Caco-2 (cell line): ENCODE results near the gene COMMD3. TPM values are rescaled to one million over a fixed set of nuclear protein-coding genes. Genes with fewer than 3 reads are reported as not detected.
"Not testable (repeated sequence)": the region's sequence is repeated elsewhere in the genome, so short reads cannot be mapped to it uniquely, and the experiment has no call there.

ENCODE experiments used
- BruUV-seq: library from RNA; stranded (reverse); fragments of 400-500 nt; replicated peaks from 2 replicates; lab custom pipeline; 2021; lab: Mats Ljungman, UMichigan
- CTCF ChIA-PET: fragments of 300-600 bp; sonication (Branson Sonifier 250); formaldehyde crosslinking; loops from one replicate; lab custom pipeline; 2022; ENCODE audit warnings: antibody characterized with exemption; lab: Charles Lee
- POLR2A ChIA-PET: fragments of 300-600 bp; sonication (Branson Sonifier 250); formaldehyde crosslinking; loops from one replicate; lab custom pipeline; 2022; ENCODE audit warnings: antibody characterized with exemption; lab: Charles Lee
- DNase-seq, 2 experiments: peaks; one replicate each; pipeline versions ENCODE4 v3.0.0 to v3.0.0-alpha.2; 2020 to 2022
- H3K27me3 ChIP-seq: replicated peaks from 2 replicates; pipeline ENCODE4 v1.6.0; 2011; ENCODE audit warnings: low read length; ENCODE audit not compliant: control insufficient read depth, insufficient read depth
- H3K36me3 ChIP-seq: 2 replicates; pipeline ENCODE4 v1.5.1; 2011; ENCODE audit warnings: low read length; ENCODE audit not compliant: control insufficient read depth, insufficient read depth
- H3K4me1 ChIP-seq: fragments of 250-450 bp; sonication (Bioruptor Pico); 2 replicates; pipeline ENCODE4 v1.5.1; 2020; ENCODE audit warnings: mild to moderate bottlenecking
- H3K4me3 ChIP-seq: 2 replicates; pipeline ENCODE4 v1.5.1; 2011; ENCODE audit warnings: low read depth, mild to moderate bottlenecking, control low read depth, low read length
- H3K9me3 ChIP-seq: fragments of 250-450 bp; sonication (Bioruptor Pico); 2 replicates; pipeline ENCODE4 v1.5.1; 2020; ENCODE audit warnings: mild to moderate bottlenecking, moderate library complexity
- H3K27ac Mint-ChIP-seq: one replicate; pipeline ENCODE4 v1.8.0; 2022; ENCODE audit warnings: mixed read lengths; ENCODE audit not compliant: unreplicated experiment
- H3K27me3 Mint-ChIP-seq: one replicate; pipeline ENCODE4 v1.8.0; 2022; ENCODE audit warnings: mixed read lengths; ENCODE audit not compliant: insufficient read depth, unreplicated experiment
- H3K36me3 Mint-ChIP-seq: one replicate; pipeline ENCODE4 v1.8.0; 2022; ENCODE audit warnings: mild to moderate bottlenecking, mixed read lengths; ENCODE audit not compliant: insufficient read depth, unreplicated experiment
- H3K4me1 Mint-ChIP-seq: one replicate; pipeline ENCODE4 v1.8.0; 2022; ENCODE audit warnings: low read depth, mixed read lengths; ENCODE audit not compliant: unreplicated experiment
- H3K4me3 Mint-ChIP-seq: one replicate; pipeline ENCODE4 v1.8.0; 2022; ENCODE audit warnings: mild to moderate bottlenecking, moderate library complexity, mixed read lengths; ENCODE audit not compliant: unreplicated experiment
- H3K9me3 Mint-ChIP-seq: one replicate; pipeline ENCODE4 v1.8.0; 2022; ENCODE audit warnings: mixed read lengths; ENCODE audit not compliant: unreplicated experiment
- CTCF ChIP-seq, 2 experiments: fragments of 200-600 bp in 1 of 2; IDR thresholded peaks; 1 replicate in 1 of 2; 2 replicates in 1 of 2; pipeline versions ENCODE4 v1.5.1 to v1.8.0; 2011 to 2022; ENCODE audit warnings: antibody characterized with exemption in 1 of 2, control low read depth in 1 of 2, inconsistent platforms in 1 of 2, low read depth in 1 of 2, low read length in 1 of 2, mild to moderate bottlenecking in 1 of 2, moderate library complexity in 1 of 2; ENCODE audit not compliant: insufficient read depth in 1 of 2, severe bottlenecking in 1 of 2, unreplicated experiment in 1 of 2
- intact Hi-C: fragments of 100-400 bp; cut with micrococcal nuclease; formaldehyde crosslinking; loops from one replicate; pipeline ENCODE4 v1.10.0; 2022; ENCODE audit not compliant: unreplicated experiment
- total RNA-seq: library from RNA; stranded (reverse); gene quantifications from 2 replicates; pipeline ENCODE4 v1.2.3, GENCODE V29; 2022

The COMMD3 gene
- total RNA-seq, 1 experiment from 2014 or later: 50.7 TPM

- Mint-ChIP-seq H3K4me1 (no peaks in the 10 kb centered on the region), H3K27me3 (peaks cover 2% of the 10 kb centered on the region), H3K27ac (no peak overlapping the region), H3K36me3 (no peaks in the 10 kb centered on the region), H3K9me3 (peaks cover 6% of the 10 kb centered on the region), H3K4me3 (no peak overlapping the region)
- ChIA-PET POLR2A (no interaction called here), CTCF (no interaction called here)
- Histone ChIP-seq H3K27me3 (no peaks in the 10 kb centered on the region), H3K36me3 (no peaks in the 10 kb centered on the region), H3K4me3 (no peak overlapping the region), H3K9me3 (no peaks in the 10 kb centered on the region), H3K4me1 (no peaks in the 10 kb centered on the region)
- no peak for DNase-seq
- BruUV-seq: no TSS peak
- TF ChIP-seq CTCF (IDR thresholded peaks at IDR 0.05; ENCODE audit: insufficient read depth in 1 of 2, low read depth in 1 of 2, low read length in 1 of 2, severe bottlenecking in 1 of 2, unreplicated experiment in 1 of 2): no peak
- intact Hi-C loops: no loop called here
Observed at GRCh38 chr10:22351131-22351703, 35.0 kb downstream of the COMMD3 start.

- Mint-ChIP-seq H3K4me1 (no peaks in the 10 kb centered on the region), H3K9me3 (no peaks in the 10 kb centered on the region), H3K27me3 (no peaks in the 10 kb centered on the region), H3K36me3 (no peaks in the 10 kb centered on the region), H3K27ac (no peak overlapping the region), H3K4me3 (no peak overlapping the region)
- ChIA-PET POLR2A (no interaction called here), CTCF (interaction anchor here (0.7 kb wide), 1 partner anchor 15 kb away, joined by 3 read pairs; no protein-coding TSS in a partner anchor)
- TF ChIP-seq CTCF (IDR thresholded peaks at IDR 0.05; ENCODE audit: insufficient read depth in 1 of 2, low read depth in 1 of 2, low read length in 1 of 2, severe bottlenecking in 1 of 2, unreplicated experiment in 1 of 2): no peak
- intact Hi-C loops: no loop called here
- DNase-seq: no peak
- H3K36me3 ChIP-seq: no peaks in the 10 kb centered on the region
- H3K27me3 ChIP-seq: no peaks in the 10 kb centered on the region
- H3K4me1 ChIP-seq: no peaks in the 10 kb centered on the region
- H3K9me3 ChIP-seq: no peaks in the 10 kb centered on the region
- no TSS peak for BruUV-seq
- H3K4me3 ChIP-seq: no peak overlapping the region
Observed at GRCh38 chr10:22356324-22356873, 40.2 kb downstream of the COMMD3 start.

GRCh38 chr10:22357770-22358169, 41.6 kb downstream of the COMMD3 start:
- DNase-seq, H3K27me3 ChIP-seq, H3K9me3 Mint-ChIP-seq, POLR2A ChIA-PET, H3K4me3 Mint-ChIP-seq, H3K36me3 ChIP-seq, H3K4me1 Mint-ChIP-seq, H3K4me1 ChIP-seq, H3K36me3 Mint-ChIP-seq, H3K27me3 Mint-ChIP-seq, H3K27ac Mint-ChIP-seq, H3K4me3 ChIP-seq, BruUV-seq, CTCF ChIA-PET, H3K9me3 ChIP-seq, intact Hi-C loops: not testable (repeated sequence)
